Endothelial cell of umbilical vein (primary cell): ENCODE measurements around the gene MAP1LC3B2. TPM values are rescaled to one million over a fixed set of nuclear protein-coding genes. Genes with fewer than 3 reads are reported as not detected.

ENCODE experiments used
- BruUV-seq: library from RNA; stranded (reverse); fragments of 400-500 nt; replicated peaks from 2 replicates; lab custom pipeline; 2021; lab: Mats Ljungman, UMichigan
- CTCF ChIA-PET: fragments of 300-600, 350-600 bp; sonication (Branson Sonifier 250); formaldehyde crosslinking; loops from one replicate; lab custom pipeline; 2021; ENCODE audit warnings: antibody characterized with exemption, inconsistent platforms; lab: Charles Lee
- POLR2A ChIA-PET: fragments of 300-600, 350-600 bp; sonication (Branson Sonifier 250); formaldehyde crosslinking; loops from one replicate; lab custom pipeline; 2021; ENCODE audit warnings: antibody characterized with exemption, inconsistent platforms; lab: Charles Lee
- DNase-seq: peaks from one replicate; pipeline ENCODE4 v3.0.0-alpha.2; 2011; ENCODE audit warnings: low read depth, low spot score
- FAIRE-seq: peaks from 2 replicates; lab custom pipeline; 2011; peaks lifted over from hg19 to GRCh38; lab: Jason Lieb, UNC
- H2AFZ ChIP-seq: 2 replicates; pipeline ENCODE4 v1.6.0; 2012; ENCODE audit warnings: low read depth, low read length, control low read depth, inconsistent platforms
- H3K27ac ChIP-seq: 2 replicates; pipeline ENCODE4 v1.5.1; 2011; ENCODE audit warnings: low read depth, mild to moderate bottlenecking, control low read depth, low read length, moderate library complexity; ENCODE audit not compliant: insufficient read depth
- H3K27me3 ChIP-seq, 2 experiments: 2 replicates each; pipeline versions ENCODE4 v1.6.0 to v1.6.1; 2011; ENCODE audit warnings: low read length in 2 of 2, mixed read lengths in 1 of 2; ENCODE audit not compliant: control insufficient read depth in 2 of 2, insufficient read depth in 2 of 2
- H3K36me3 ChIP-seq, 2 experiments: 2 replicates in 1 of 2; 3 replicates in 1 of 2; pipeline ENCODE4 v1.5.1; 2011; ENCODE audit warnings: low read length in 2 of 2, mild to moderate bottlenecking in 1 of 2, moderate library complexity in 1 of 2; ENCODE audit not compliant: control insufficient read depth in 2 of 2, insufficient read depth in 2 of 2; ENCODE audit errors: extremely low read depth in 1 of 2
- H3K4me1 ChIP-seq: 3 replicates; pipeline ENCODE4 v1.5.1; 2011; ENCODE audit warnings: mild to moderate bottlenecking, low read length; ENCODE audit not compliant: control insufficient read depth, insufficient read depth; ENCODE audit errors: extremely low read depth
- H3K4me2 ChIP-seq: 2 replicates; pipeline ENCODE4 v1.6.1; 2011; ENCODE audit warnings: low read length, control low read depth, mixed read lengths; ENCODE audit not compliant: insufficient read depth
- H3K4me3 ChIP-seq, 3 experiments: fragments of 200-600 bp in 1 of 3; sonication (generic), shearing (Covaris generic) in 1 of 3; replicated peaks in 1 of 3; 2 replicates each; pipeline ENCODE4 v1.5.1; 2011 to 2016; ENCODE audit warnings: control low read depth in 3 of 3, low read length in 3 of 3, mild to moderate bottlenecking in 2 of 3, inconsistent platforms in 1 of 3, low read depth in 1 of 3, moderate library complexity in 1 of 3; ENCODE audit not compliant: insufficient read depth in 1 of 3
- H3K79me2 ChIP-seq: 2 replicates; pipeline ENCODE4 v1.6.0; 2012; ENCODE audit warnings: low read length, inconsistent platforms; ENCODE audit not compliant: control insufficient read depth, insufficient read depth
- H3K9ac ChIP-seq: replicated peaks from 2 replicates; pipeline ENCODE3; 2011; ENCODE audit warnings: low read length, control low read depth; ENCODE audit not compliant: insufficient read depth; ENCODE audit errors: extremely low read depth
- H3K9me1 ChIP-seq: replicated peaks from 3 replicates; pipeline ENCODE4 v1.6.0; 2011; ENCODE audit warnings: mild to moderate bottlenecking, low read length; ENCODE audit not compliant: control insufficient read depth, insufficient read depth; ENCODE audit errors: extremely low read depth
- H3K9me3 ChIP-seq: replicated peaks from 2 replicates; pipeline ENCODE4 v1.5.1; 2012; ENCODE audit warnings: low read length, inconsistent platforms; ENCODE audit not compliant: control insufficient read depth, insufficient read depth
- H4K20me1 ChIP-seq: replicated peaks from 2 replicates; pipeline ENCODE3; 2011; ENCODE audit warnings: mild to moderate bottlenecking, low read length; ENCODE audit not compliant: control insufficient read depth, insufficient read depth; ENCODE audit errors: extremely low read depth
- EZH2 ChIP-seq: IDR thresholded peaks from 2 replicates; pipeline ENCODE4 v1.6.1; 2012; ENCODE audit warnings: borderline replicate concordance, low read depth, mild to moderate bottlenecking, moderate library complexity, low read length, inconsistent platforms; ENCODE audit not compliant: severe bottlenecking
- FOS ChIP-seq: IDR thresholded peaks from 2 replicates; pipeline ENCODE4 v1.6.1; 2011; ENCODE audit warnings: mild to moderate bottlenecking, low read length, moderate library complexity, borderline replicate concordance; ENCODE audit not compliant: insufficient read depth
- GATA2 ChIP-seq: IDR thresholded peaks from 2 replicates; pipeline ENCODE4 v1.7.0; 2011; ENCODE audit warnings: low read depth, mild to moderate bottlenecking, moderate library complexity, mixed read lengths, low read length; ENCODE audit not compliant: insufficient read length, insufficient read depth
- JUN ChIP-seq: IDR thresholded peaks from 2 replicates; pipeline ENCODE4 v1.6.1; 2011; ENCODE audit warnings: borderline replicate concordance, low read depth; ENCODE audit not compliant: insufficient read length, insufficient read depth
- MAX ChIP-seq: IDR thresholded peaks from 2 replicates; pipeline ENCODE4 v1.6.1; 2011; ENCODE audit not compliant: insufficient read depth, insufficient read length
- MYC ChIP-seq: IDR thresholded peaks from one replicate; pipeline ENCODE4 v1.6.1; 2011; ENCODE audit warnings: mild to moderate bottlenecking, low read depth, low read length
- POLR2A ChIP-seq: IDR thresholded peaks from 2 replicates; pipeline ENCODE4 v1.6.1; 2012; ENCODE audit warnings: low read depth, mild to moderate bottlenecking, control low read depth, low read length
- POLR2AphosphoS5 ChIP-seq: IDR thresholded peaks from 2 replicates; pipeline ENCODE4 v1.6.1; 2012; ENCODE audit warnings: low read depth, mild to moderate bottlenecking, control low read depth, low read length, moderate library complexity; ENCODE audit not compliant: insufficient read depth
- dilution Hi-C: fragments of 300-500 bp; cut with MboI; formaldehyde crosslinking; loops from one replicate; pipeline ENCODE4 v1.15.0; 2019; ENCODE audit warnings: low sequenced_read_pairs; ENCODE audit not compliant: extremely low pct_ligation_motif_present
- intact Hi-C: fragments of 100-400 bp; cut with micrococcal nuclease; formaldehyde crosslinking; loops from one replicate; pipeline ENCODE4 v1.10.0; 2022
- polyA plus RNA-seq, 4 experiments: library from polyadenylated mRNA; depleted of rRNA in 3 of 4; stranded (reverse) in 3 of 4; unstranded in 1 of 4; fragments of >200 nt; gene quantifications; 2 replicates each; pipeline versions ENCODE4 v1.2.1 to v1.2.3, GENCODE V29; 2011 to 2012; ENCODE audit warnings: missing spikeins in 1 of 4
- total RNA-seq: library from RNA; stranded (reverse); gene quantifications from 2 replicates; pipeline ENCODE4 v1.2.3, GENCODE V29; 2021
- TF ChIP-seq, protein P1 (sequence below), 2 donors: IDR thresholded peaks; 1 replicate in 1 of 2; 2 replicates in 1 of 2; pipeline ENCODE4 v1.5.1; 2011; ENCODE audit warnings: low read length in 2 of 2, mild to moderate bottlenecking in 2 of 2, moderate library complexity in 2 of 2, control low read depth in 1 of 2, inconsistent platforms in 1 of 2, low read depth in 1 of 2; ENCODE audit not compliant: insufficient read depth in 1 of 2; ENCODE audit errors: extremely low read depth in 1 of 2

Gene MAP1LC3B2
- total and polyA plus RNA-seq, 2 donors (not counting 3 experiments of a cell fraction or from before 2014, with no cell fraction given), result 0.32 to 4.1 TPM

GRCh38 chr12:116532428-116532827, 26.8 kb upstream of the MAP1LC3B2 start:
- ChIA-PET CTCF (no interaction called here), POLR2A (no interaction called here)
- intact Hi-C loops (loop anchor here (5.0 kb wide), 1 partner anchor 255 kb away; the partner anchor contains the start of gene MED13L), dilution Hi-C loops (no loop called here)
- Histone ChIP-seq H3K36me3 (no peaks in the 10 kb centered on the region), H3K9me1 (no peaks in the 10 kb centered on the region), H3K79me2 (no peaks in the 10 kb centered on the region), H3K4me3 (no peak overlapping the region), H3K4me1 (peaks cover 14% of the 10 kb centered on the region), H3K9ac (no peak overlapping the region), H3K4me2 (no peak overlapping the region), H3K9me3 (no peaks in the 10 kb centered on the region), H3K27ac (no peak overlapping the region), H2AFZ (no peak overlapping the region), H3K27me3 (no peaks in the 10 kb centered on the region), H4K20me1 (no peaks in the 10 kb centered on the region)
- no TSS peak for BruUV-seq
- FAIRE-seq (no peak), DNase-seq (no peak)
- TF ChIP-seq MYC (no peak), POLR2AphosphoS5 (no peak), EZH2 (no peak), JUN (no peak), MAX (no peak), GATA2 (no peak), FOS (no peak), POLR2A (no peak)
- TF ChIP-seq, protein P1, sequence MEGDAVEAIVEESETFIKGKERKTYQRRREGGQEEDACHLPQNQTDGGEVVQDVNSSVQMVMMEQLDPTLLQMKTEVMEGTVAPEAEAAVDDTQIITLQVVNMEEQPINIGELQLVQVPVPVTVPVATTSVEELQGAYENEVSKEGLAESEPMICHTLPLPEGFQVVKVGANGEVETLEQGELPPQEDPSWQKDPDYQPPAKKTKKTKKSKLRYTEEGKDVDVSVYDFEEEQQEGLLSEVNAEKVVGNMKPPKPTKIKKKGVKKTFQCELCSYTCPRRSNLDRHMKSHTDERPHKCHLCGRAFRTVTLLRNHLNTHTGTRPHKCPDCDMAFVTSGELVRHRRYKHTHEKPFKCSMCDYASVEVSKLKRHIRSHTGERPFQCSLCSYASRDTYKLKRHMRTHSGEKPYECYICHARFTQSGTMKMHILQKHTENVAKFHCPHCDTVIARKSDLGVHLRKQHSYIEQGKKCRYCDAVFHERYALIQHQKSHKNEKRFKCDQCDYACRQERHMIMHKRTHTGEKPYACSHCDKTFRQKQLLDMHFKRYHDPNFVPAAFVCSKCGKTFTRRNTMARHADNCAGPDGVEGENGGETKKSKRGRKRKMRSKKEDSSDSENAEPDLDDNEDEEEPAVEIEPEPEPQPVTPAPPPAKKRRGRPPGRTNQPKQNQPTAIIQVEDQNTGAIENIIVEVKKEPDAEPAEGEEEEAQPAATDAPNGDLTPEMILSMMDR (IDR thresholded peaks at IDR 0.05; ENCODE audit: extremely low read depth in 1 of 2, insufficient read depth in 1 of 2, low read depth in 1 of 2, low read length in 2 of 2), result no peak
